NCI-H1930 (cell line): ENCODE results near the gene LMO2.
"Not testable (repeated sequence)": the region's sequence is repeated elsewhere in the genome, so short reads cannot be mapped to it uniquely, and the experiment has no call there.

Experiments
- DNase-seq, 2 experiments: peaks; one replicate each; lab custom pipeline; 2025; lab: John Stamatoyannopoulos, UW

LMO2 gene

DNA sequence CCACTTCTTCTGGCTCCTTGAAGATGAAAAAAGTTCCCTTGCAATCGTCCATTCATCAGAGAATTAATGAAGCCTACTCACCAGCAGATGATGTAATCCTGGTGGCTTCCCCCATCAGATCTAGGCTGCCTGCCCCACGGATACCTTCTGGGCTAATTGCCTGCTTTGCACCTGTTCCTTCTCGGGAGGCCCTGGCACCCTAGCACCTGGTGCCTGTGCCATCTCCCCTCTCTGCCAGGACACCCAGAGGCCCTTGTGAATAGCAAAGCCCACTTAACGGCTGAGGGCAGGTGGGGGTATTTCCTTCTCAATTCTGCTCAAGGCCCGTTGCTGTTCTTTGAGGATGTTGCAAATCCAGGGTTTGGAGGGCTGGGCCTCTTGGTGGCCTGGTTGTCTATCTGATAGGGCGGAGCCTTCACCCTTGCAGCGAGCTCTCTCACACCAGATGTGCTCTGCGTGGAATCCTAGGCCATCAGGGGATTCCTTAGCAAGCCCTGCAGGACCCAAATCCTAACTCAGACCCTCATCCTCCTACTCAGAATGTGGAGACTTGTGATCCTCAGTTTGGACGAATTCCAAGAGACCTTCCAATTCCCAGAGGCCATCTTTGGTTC lies at the start of gene LMO2:
LMO2 (minus strand) TSS at position 363 of the 614 bp plus-strand sequence. CDS start 22,360 bp downstream, outside the sequence.
- peak in 1 of 2 experiments; percentile 67 for DNase-seq

DNA sequence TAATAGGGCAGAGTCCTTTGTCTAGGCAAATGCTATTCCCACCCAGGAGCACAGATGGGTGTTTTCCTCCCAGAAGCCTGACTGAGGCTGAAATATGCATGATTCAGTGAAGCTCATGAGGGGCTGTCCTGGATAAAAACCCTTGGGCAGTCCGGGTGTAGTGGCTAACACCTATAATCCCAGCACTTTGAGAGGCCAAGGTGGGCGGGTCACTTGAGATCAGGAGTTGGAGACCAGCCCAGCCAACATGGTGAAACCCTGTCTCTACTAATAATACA lies 48.6 kb upstream of the LMO2 start:
- DNase-seq = no peak

DNA sequence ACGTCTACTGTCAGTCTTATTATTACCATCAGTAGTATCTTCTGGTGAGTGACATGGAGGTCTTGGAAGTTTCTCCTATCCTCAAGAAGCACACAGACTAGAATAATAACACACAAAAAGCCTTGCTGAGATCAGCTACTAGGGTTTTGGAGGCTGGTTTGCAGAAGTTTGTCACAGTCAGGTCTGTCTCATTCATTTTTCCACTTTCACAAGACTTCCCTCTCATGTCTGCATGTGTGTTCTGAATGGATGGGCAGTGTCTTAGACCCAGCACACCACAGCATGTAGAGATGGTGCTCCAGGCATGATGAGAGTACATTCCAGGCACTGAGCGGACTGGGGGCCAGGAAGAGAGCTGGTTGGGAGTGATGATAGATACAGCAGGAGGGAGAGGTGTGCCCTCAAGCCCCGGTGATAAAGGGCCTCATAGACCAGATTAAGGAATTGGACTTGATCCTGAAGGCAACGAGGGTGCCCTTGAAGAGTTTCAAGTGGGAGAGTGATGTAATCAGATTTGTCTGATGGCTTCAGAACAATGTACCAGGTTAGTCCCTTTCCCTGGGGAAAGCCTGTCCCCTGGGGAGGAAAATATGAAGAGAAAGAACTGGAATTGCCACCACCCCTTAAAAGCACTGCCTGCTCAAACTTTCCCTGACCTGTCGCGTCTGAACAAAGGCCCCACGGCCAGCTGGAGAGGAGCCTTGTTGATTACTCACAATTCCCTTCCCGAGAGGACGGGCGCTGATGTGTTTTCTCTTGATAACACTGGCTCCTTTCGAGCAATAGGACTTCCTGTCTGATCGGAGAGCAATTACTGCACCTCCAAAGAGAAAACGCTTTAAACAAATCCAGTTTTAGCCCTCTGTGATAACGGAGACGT lies 45.1 kb upstream of the LMO2 start:
- DNase-seq = no peak

DNA sequence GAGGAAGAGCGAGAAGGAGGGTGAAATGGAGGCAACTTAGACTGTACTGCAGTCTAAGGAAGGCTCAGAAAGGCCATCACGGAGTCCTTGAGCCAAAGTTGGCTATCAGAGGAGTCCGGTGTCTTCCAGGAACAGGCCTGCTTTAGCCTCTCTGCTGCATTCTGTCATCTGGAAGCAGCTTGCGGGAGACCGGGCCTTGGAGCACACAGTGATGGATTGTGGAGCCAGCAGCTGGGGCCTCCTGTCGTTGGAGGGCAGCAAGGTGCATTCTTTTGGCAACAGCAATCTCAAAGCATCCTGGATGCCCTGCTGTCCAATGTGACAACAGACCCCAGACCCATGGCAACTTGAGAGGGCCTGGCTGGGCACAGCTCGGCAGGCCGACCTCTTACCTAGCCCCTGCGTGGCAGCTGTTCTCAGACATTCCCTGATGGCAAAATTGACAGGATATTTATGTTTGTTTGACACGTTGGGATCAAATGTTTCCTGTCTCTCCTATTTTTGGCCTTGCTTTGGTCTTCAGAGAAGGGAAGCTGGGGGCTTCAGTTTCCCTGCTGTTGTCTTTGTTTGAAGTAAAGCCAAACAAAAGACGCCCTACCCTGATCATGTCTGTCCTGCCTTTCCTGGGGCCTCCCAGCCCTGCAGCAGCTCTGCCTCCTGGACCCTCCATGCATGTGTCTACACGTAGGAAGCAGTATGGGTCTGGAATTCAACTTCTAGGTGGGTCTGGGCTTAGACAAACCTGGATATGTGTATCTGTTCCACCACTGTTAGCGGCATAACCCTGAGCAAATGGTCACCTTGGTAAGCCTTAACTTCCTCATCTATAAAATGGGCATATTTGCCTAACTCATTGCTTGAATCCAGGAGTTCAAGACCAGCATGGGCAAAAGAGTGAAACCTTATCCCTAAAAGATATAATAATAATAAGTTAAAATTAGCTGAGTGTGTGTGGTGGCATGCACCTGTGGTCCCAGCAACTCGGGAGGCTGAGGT lies 43.9 kb upstream of the LMO2 start:
- no peak for DNase-seq

DNA sequence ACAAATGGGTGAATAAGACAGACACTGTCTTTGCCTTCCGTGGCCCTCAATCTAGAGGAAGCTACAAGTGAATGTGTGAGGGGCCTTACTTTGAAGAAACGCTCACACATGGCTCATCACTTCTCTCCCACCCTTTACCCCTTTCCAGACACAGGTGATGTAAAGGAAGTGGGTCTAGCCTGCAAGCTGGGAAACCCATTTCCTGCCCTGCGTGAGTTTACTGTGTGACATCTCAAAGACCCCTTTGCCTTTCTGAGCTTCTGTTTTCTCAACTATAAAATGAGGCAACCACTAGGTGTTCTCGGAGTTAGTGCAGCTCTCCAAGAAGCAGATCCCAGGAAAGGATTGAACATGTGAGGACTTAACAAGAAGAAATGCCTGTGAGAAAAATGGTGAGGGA lies 43.1 kb upstream of the LMO2 start:
- no peak for DNase-seq

DNA sequence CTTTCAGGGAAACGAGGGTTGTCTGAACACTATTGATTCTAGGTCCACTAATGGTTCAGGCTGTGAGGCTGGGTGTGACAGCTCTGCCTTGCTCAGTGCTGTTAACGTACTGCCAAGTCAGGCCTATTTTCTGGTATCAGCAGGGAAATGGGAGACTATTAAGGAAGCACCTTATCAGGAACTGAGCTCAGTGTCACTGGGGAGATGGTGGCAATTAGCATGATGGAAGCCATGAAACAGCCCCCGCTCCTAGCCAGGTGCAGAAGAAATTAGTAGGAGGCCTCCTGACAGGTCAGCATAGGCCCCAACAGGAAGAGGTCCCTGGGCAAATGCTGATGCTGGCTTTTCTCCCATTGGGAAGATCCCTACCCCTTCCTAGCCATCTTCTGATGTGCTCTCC lies 42.6 kb upstream of the LMO2 start:
- no peak for DNase-seq

DNA sequence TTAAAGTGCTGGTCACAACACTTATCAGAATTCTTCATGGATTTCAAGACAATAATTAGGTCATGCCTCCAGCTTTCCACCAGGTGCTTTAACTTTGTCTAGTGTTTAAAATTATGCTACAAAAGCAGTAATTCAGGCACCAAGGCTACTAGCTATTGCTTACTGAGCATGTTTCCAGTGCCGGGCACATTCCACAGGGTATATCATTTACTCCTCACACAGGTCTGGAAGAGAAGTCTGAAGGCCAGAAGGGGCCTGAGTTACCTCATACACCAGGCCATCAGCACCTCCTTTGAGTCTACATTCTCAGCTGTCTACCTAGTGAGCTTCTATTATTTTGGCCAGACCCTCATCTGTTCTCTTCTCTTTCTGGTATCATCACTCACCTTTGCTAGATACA lies 41.7 kb upstream of the LMO2 start:
- DNase-seq = no peak

DNA sequence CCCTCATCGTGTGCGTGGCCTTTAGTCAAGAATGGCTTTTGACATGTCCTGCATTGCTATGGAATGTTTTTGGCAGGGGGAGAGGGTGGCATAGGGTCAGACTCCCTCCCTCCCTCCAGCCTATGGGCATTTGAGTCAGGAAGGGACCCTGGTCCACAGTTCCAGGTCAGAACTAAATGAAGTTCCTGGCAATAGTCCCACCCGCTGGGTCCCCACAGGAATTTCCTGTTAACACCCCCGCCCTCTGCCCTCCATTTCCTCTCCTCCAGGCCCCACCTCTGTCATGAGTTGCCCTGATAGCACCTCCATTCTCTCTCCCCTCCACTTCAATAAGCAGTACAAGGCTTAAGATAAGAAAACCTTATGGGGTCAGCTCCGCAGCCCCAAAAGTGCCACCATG lies 40.8 kb upstream of the LMO2 start:
- no peak for DNase-seq

DNA sequence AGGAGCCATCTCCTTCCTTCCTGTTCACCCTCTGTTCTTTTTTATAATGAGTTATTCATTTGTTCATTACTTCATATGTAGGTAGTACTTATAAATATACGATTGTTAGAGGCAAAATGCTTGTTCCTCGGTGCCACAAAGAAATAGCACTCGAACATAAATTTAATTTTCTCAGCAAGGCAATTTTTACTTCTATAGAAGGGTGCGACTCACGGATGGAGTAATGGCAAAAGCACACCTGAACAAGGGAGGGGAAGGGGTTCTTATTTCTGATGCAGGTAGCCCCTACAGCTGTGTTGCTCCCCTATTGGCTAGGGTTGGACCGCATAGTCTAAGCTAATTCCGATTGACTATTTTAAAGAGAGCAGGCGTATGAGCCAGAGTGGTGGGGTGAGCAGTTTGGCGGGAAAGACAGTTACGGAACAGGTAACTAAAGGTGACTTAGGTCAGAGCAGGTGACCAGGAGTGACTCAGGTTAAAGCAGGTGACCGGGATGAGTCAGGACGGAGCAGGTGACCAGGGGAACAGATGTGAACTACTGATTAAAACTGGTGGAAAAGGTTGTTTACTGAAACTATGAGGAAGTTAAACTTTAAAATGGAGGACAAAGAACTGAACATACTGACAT lies 40.0 kb upstream of the LMO2 start:
- DNase-seq = not testable (repeated sequence)

DNA sequence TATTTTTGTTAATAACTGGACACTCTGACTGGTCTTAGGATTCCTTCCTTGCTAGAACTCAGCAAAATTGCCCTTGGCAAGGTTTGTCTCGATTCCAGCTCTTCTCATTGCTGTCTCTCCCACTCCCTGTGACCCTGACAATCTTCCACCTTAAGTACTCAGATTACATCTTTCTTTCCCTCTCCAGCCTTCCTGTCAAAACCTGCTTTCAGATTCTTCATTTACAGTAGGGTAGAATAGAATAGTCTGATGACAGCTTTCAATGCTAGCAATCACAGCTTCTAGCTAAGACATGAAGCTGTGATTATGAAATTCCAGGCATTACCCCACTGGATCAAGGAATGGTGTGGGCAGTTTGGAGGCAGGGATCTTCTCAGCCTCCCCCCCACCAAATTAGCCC lies 39.2 kb upstream of the LMO2 start:
- no peak for DNase-seq

DNA sequence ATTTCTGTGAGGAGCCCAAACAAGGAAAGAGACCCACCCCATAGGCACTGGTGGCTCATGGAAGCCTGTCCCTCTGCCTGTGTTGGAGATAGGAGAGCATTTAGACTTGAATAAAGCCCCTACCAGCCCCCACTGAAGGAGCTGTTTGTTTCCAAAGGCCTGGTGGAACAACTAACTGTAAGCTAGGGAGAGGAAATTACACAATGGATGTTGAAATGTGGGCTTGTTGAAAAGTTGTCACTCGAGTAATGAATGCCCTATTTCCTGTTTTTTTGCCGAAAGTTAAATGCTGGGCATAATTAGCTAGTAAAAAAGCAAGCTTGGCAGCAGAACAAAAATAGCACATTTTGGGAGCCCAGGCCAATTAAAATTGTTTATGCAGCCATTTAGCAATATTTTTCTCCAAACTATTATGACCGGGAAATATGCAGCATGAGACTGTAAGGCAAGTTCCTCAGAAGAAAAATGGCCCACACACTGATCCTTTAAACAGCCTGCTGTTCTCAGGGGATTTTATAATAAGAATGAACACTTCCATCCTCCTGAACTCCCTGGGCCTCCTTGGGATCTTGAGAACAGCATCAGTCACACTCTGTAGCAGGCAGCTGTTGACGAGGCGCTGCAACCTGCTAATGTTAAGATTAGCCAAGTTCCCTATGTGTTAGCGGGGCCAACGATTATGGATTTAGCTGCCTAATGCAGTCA lies 38.6 kb upstream of the LMO2 start:
- no peak for DNase-seq

DNA sequence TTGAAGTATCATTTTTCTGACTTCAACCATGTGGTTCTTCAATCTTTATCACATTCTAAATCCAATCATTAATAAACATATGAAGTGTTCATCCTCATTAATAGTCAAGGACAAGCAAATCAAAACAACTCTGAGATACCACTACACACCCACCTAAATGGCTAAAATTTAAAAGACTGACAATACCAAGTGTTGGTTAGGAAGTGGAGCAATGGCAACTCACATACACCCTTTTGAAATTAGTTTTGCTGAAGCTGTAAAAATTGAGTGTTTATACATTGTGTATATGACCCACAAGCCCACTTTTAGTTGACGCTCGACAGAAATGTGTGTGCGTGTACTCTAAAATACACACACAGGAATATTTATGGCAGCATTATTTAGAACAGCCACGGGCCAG lies 36.7 kb upstream of the LMO2 start:
- no peak for DNase-seq

DNA sequence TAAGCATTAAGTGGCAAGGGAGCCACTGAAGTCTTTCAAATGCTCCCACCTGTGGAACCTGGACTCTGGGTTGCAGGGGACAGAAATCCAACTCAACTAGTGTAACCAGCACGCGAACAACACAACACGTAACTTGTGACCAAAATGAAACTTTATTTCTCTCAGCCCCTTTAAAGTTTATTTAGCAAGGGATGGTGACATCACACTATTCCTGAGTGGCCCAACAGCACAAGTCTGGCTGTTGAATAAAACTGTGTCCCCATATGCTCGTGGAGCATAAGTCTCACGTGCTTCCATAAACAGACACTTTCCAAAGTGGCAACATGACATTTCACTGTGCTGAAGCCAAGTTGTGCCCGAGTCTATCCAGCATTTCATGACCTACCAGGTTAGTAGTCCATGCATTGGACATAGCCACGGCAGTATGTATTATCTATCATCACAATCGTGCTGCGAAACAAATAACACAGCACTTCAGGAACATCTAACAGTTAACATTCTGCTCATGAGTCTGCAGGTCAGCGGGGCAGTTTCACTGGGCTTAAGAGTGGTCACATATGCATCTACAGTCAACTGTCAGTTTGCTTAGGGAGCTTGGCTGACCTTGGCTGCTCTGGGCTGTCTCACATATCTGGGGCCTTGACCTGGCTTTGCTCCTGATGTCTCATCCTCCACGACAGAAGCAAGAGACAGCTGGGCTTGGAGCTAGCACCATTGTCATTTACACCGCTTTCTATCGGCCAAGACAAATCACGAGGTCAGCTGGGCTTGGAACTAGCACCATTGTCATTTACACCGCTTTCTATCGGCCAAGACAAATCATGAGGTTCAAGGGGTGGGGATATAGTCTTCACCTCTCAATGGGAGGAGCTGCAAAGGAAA lies 35.0 kb upstream of the LMO2 start:
- no peak for DNase-seq

DNA sequence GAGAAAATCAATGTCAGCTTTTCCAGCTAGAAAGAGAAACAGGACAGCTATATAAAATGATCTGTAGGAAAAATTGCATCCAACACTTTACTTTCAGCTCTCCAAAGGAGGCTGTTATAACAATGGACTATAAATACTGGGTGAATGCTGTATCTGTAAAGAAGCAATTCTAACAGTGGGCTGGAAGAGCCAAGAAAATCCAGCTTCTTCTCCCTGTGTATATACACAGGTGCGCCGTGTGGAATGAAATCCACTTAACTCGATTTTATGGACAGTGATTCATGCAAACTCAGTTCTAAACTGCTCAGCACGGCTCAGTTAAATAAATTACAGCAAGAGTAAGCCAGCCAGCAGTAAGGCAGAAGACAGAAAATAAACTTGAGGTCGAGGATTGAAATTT lies 32.5 kb upstream of the LMO2 start:
- DNase-seq = no peak

DNA sequence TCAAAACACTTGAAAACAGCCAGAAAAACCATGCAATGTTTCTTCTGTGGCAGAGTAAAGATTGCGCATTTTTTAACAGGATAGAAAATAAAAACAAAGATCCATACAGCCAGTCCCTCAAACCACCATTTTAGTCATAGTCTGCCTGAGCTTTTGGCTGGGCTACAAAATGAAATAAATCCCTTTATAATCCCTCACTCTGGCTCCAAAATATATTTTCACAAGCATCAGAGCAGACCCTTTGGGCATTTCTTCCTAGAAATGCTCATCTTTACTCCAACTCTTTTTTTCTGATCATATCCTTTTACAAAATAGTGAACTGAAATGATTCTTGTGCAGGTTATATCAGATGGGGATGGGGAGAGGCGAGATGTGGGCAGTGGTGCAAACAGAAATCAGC lies 31.8 kb upstream of the LMO2 start:
- no peak for DNase-seq

DNA sequence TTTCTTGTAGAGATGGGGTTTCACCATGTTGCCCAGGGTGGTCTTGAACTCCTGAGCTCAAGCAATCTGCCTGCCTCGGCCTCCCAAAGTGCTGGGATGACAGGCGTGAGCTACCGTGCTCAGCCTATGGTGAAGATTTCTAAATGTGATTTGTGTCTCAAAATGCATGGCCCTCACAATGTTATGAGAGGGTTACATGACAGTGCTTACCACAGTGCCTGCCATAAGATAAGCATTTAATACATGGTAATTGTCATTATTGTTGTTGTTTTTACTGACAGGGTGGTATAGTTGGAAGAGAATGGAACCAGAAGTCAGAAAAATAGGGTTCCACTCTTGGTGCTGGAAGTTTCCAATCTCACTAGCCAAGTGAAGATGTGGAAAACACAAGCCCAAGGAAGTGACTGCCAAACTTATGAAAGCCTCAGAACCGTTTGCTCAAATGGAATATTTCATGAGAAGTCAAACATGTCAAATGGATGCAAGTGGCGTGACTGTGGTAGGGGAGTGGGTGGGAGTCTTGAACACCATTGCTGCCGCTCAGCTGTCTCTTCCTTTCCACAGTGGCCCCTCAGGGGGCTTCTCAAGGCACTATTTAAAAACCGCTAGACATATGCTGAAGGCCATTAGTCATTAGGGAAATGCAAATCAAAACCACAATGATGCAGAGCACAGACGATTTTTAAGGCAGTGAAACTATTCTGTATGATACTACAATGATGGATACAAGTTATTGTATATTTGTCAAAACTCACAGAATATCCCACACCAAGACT lies 29.1 kb upstream of the LMO2 start:
- no peak for DNase-seq

DNA sequence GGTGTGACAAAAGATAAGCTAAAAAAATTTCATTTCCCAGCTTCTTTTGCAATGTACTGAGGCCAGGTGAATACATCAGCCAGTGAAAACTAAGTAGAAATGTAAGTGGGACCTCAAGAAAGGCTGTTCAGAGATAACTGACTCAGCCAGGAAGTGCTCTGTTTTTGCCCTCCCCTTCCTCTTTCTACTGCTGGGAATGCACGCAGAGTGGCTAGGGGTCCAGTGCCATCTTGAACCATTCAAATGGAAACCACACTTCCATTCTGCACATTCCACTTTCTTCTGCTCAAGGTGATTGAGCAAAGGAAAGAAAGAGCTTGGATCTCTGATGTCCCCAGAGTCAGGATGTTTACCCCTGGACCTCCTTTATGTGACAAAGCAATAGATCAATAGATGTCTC lies 27.8 kb upstream of the LMO2 start:
- no peak for DNase-seq

DNA sequence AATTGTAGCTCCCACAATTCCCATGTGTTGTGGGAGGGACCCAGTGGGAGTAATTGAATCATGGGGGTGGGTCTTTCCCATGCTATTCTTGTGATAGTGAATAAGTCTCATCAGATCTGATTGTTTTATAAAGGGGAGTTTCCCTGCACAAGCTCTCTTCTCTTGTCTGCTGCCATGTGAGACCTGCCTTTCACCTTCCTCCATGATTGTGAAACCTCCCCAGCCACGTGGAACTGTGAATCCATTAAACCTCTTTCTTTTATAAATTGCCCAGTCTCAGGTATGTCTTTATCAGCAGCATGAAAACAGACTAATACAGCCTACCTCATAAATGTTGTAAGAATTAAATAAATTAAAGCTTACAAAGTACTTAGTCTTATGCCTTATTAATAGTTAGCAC lies 25.5 kb upstream of the LMO2 start:
- not testable (repeated sequence) for DNase-seq

DNA sequence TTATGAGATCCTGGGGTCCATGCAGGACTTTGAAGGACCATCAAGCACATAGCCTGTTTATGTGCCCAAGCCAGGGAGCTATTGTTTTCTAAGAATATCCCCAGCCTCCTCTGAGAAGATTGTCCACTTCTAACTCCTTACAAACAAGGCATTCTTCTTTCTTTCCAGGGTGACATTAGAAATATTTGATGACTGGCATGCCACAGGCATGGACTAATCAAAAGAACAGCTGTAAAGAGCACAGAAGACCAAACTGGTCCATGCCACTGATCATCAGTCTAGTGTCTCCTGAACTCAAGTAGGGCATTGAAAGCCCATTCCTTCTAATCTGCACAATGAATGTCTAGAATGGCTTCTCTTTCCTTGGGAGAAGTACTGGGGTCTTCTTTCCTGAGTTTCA lies 24.9 kb upstream of the LMO2 start:
- no peak for DNase-seq

DNA sequence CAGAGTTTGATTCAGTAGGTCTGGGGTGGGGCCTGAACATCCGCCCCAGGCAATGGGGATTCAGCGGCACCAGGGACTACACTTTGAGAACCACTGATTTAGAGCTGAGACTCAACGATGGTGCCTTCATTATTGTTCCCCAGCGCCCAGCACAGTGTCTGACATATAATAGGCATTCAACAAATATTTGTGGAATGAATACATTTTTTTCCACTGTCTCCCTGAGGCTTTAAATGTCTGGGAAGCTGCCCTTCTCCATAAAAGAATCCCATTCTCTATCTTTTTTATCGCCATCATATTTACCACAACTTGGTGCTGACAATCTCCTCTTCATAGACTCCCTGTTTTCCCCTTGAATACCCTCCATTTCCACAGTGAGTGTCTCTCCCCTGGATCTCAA lies 23.6 kb upstream of the LMO2 start:
- DNase-seq = no peak
